IPS-20b (cell line): ENCODE results near the gene VEGFB.

Experiments used
- H3K27ac ChIP-seq: one replicate; pipeline ENCODE4 v1.5.1; 2013; ENCODE audit warnings: low read length
- H3K27me3 ChIP-seq: 2 replicates; pipeline ENCODE4 v1.6.1; 2013; ENCODE audit warnings: mild to moderate bottlenecking, low read length, inconsistent platforms; ENCODE audit not compliant: insufficient read depth
- H3K36me3 ChIP-seq: 2 replicates; pipeline ENCODE4 v1.6.1; 2013; ENCODE audit warnings: low read depth, mild to moderate bottlenecking, inconsistent platforms, low read length, moderate library complexity; ENCODE audit not compliant: insufficient read depth
- H3K4me1 ChIP-seq: 2 replicates; pipeline ENCODE4 v1.6.1; 2013; ENCODE audit warnings: mild to moderate bottlenecking, control low read depth, inconsistent platforms, low read length, moderate library complexity; ENCODE audit not compliant: insufficient read depth
- H3K4me3 ChIP-seq: 2 replicates; pipeline ENCODE4 v1.5.1; 2013; ENCODE audit warnings: mild to moderate bottlenecking, low read length, inconsistent platforms
- H3K9ac ChIP-seq: 2 replicates; pipeline ENCODE4 v1.6.1; 2013; ENCODE audit warnings: low read depth, mild to moderate bottlenecking, inconsistent platforms, low read length, moderate library complexity
- H3K9me3 ChIP-seq: 2 replicates; pipeline ENCODE4 v1.6.1; 2013; ENCODE audit warnings: mild to moderate bottlenecking, low read depth, low read length, inconsistent platforms; ENCODE audit not compliant: insufficient read depth

VEGFB gene

GRCh38 chr11:64284962-64285884 lies 50.8 kb downstream of the VEGFB start, which contains the start of gene GPR137:
Gene GPR137, plus strand, starts transcription at chr11:64285848. Its CDS starts 677 bp downstream, at chr11:64286525.
- Histone ChIP-seq H3K9ac (peak within 1 kb of the TSS; percentile 56; the same call in 1 of the 2 replicates), H3K36me3 (no peaks in the 10 kb centered on the region), H3K27ac (no peak within 1 kb of the TSS), H3K9me3 (no peaks in the 10 kb centered on the region), H3K4me3 (peak within 1 kb of the TSS; percentile 82), H3K4me1 (no peaks in the 10 kb centered on the region), H3K27me3 (peaks cover 25% of the 10 kb centered on the region)

GRCh38 chr11:64285885-64286800 lies 51.8 kb downstream of the VEGFB start:
- Histone ChIP-seq H3K9me3 (no peaks in the 10 kb centered on the region), H3K9ac (peak overlapping the region; percentile 56; the same call in 1 of the 2 replicates), H3K27ac (no peak overlapping the region), H3K4me3 (peak overlapping the region; percentile 82), H3K27me3 (peaks cover 34% of the 10 kb centered on the region), H3K36me3 (no peaks in the 10 kb centered on the region), H3K4me1 (no peaks in the 10 kb centered on the region)

GRCh38 chr11:64286801-64287159 lies 52.4 kb downstream of the VEGFB start:
- H3K36me3 ChIP-seq: no peaks in the 10 kb centered on the region
- H3K27me3 ChIP-seq: peaks cover 40% of the 10 kb centered on the region
- H3K4me1 ChIP-seq: no peaks in the 10 kb centered on the region
- no peak overlapping the region for H3K9ac ChIP-seq
- no peaks in the 10 kb centered on the region for H3K9me3 ChIP-seq
- no peak overlapping the region for H3K4me3 ChIP-seq
- no peak overlapping the region for H3K27ac ChIP-seq

- Histone ChIP-seq H3K4me3 (no peak overlapping the region), H3K9me3 (no peaks in the 10 kb centered on the region), H3K9ac (no peak overlapping the region), H3K36me3 (no peaks in the 10 kb centered on the region), H3K4me1 (no peaks in the 10 kb centered on the region), H3K27ac (no peak overlapping the region), H3K27me3 (peaks cover 51% of the 10 kb centered on the region)
These were observed 53.4 kb downstream of the VEGFB start for GRCh38 chr11:64287676-64288352.

- Histone ChIP-seq H3K36me3 (no peaks in the 10 kb centered on the region), H3K4me3 (no peak overlapping the region), H3K4me1 (no peaks in the 10 kb centered on the region), H3K9me3 (no peaks in the 10 kb centered on the region), H3K9ac (no peak overlapping the region), H3K27ac (no peak overlapping the region), H3K27me3 (peaks cover 56% of the 10 kb centered on the region)
These were observed 54.0 kb downstream of the VEGFB start for GRCh38 chr11:64288353-64288750.
